ENCODE results near the gene METTL17.
"Not testable (repeated sequence)": the region's sequence is repeated elsewhere in the genome, so short reads cannot be mapped to it uniquely, and the experiment has no call there.

METTL17 gene, protein sequence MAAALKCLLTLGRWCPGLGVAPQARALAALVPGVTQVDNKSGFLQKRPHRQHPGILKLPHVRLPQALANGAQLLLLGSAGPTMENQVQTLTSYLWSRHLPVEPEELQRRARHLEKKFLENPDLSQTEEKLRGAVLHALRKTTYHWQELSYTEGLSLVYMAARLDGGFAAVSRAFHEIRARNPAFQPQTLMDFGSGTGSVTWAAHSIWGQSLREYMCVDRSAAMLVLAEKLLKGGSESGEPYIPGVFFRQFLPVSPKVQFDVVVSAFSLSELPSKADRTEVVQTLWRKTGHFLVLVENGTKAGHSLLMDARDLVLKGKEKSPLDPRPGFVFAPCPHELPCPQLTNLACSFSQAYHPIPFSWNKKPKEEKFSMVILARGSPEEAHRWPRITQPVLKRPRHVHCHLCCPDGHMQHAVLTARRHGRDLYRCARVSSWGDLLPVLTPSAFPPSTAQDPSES

GRCh38 chr14:20989787-20990600 lies at the start of gene METTL17:
Gene METTL17, plus strand, starts transcription at chr14:20989980. Its CDS starts 23 bp downstream, at chr14:20990003.
- DNase-seq: peak; percentile 93 to 98

DNA sequence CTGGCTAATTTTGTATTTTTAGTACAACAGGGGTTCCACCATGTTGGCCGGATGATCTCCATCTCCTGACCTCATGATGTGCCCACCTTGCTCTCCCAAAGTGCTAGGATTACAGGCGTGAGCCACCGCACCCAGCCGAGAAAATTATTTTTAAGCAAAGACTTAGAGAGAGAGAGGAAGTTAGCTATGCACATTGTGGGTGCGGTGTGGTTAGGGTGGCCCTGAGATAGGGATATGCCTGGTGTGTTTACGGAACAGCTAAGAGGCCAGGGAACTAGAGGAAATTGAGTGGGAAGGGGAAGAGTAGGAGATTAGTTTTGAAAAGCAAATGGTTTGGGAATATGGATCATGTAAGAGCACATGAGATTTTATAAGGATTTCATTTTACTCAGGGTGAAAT lies 44.6 kb upstream of the METTL17 start:
- DNase-seq: peak; percentile 58 to 61

DNA sequence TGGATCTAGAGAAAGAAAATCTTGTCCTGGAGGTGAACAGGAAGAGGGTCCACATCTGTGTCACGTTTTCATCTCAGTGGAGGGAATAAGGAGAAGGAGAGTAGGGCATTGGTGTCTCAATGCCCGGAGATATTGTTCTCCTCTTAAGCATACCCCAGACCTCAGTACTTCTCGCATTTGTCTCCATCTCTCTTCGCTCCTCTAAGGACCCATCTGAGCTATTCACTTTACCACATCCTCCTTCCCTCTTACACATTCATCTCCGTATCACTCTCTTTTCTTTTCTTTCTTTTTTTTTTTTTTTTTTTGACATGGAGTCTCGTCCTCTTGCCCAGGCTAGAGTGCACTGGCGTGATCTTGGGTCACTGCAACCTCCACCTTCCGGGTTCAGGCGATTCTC lies 43.1 kb upstream of the METTL17 start:
- not testable (repeated sequence) for DNase-seq

GRCh38 chr14:20954736-20955537 lies 34.8 kb upstream of the METTL17 start, which contains the start of gene RNASE2:
Gene RNASE2, plus strand, starts transcription at chr14:20955487. Its CDS starts 285 bp downstream, at chr14:20955772.
- DNase-seq: peak in 1 of 2 donors; percentile 54

- DNase-seq: not testable (repeated sequence)
These were observed 34.3 kb upstream of the METTL17 start for GRCh38 chr14:20955538-20955873.

- DNase-seq: no peak
These were observed 33.3 kb upstream of the METTL17 start for GRCh38 chr14:20956376-20956976.

DNA sequence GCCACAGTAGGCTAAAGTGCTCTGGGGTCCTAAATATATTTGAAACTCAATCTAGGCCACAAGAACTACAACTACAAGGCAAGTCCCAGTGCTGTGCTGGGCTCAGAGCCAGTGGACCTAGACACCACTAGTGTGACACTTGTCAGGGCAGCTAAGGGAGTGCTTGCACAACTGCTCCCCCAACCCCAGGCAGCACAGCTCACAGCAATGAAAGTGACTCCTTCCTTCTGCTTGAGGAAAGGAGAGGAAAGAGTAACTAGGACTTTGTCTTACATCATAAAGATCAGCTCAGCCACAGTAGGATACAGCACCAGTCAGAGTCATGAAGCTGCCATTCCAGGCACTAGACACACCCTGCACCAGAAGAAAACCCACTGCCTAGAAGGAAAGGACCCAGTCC lies 30.8 kb upstream of the METTL17 start:
- not testable (repeated sequence) for DNase-seq

DNA sequence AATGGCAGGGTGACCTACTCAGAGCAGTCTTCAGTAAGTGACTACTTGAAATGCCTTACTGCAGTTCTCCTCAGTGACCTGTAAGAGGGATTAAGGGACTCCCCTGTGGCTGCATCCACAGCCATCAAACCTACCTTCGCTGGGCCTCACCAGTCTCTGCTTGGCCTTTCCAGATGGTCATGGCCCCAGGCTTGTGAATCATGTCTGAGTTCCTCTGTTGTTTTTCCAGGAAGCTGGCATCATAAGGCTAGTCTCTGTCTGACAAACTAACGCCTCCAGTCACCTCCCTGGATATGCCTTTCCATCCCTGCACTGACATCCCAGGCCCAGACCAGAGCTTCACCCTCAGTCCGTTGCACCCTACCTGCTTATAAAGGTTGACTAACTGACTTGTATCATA lies 20.4 kb upstream of the METTL17 start:
- no peak for DNase-seq

DNA sequence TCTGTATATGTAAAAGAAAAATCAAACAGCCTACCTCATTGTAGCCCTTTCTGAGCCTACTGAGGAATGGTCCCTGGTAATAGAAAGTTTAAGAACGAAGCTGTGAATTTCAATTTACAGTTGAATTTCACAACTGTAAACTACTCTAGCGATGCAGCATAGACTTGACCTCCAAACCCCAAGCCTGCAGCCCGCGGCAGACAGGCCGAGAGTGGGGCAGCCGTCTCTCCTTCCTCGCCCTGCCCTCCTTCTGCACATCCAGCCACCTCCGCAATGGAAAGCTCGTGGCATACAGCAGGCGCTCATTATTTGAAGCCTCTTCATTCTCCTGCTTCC lies 19.2 kb upstream of the METTL17 start:
- no peak for DNase-seq

GRCh38 chr14:20970983-20971704 lies 18.6 kb upstream of the METTL17 start:
- DNase-seq: peak; percentile 68 to 89

- DNase-seq: no peak
These were observed 18.1 kb upstream of the METTL17 start for GRCh38 chr14:20971705-20972021.

DNA sequence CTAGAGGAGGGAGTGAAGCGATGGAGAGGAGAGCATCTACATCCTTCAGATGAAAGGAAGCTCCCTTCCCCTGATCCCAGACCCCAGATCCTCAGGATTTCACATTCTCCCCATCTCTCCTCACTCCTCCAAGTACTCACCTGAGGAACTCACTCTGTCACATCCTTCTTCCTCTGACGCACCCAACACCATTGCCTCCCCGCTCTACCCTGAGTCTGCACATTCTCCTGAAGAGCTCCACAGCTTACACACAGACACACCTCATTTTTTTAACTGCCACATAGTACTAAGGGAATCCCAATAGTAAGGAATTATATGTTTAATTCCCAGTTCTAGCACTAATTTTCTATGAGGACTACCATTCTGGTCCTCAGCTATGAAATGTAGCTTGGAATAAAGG lies 16.3 kb upstream of the METTL17 start:
- DNase-seq: no peak

GRCh38 chr14:20976291-20976690 lies 13.5 kb upstream of the METTL17 start:
- no peak for DNase-seq

- no peak for DNase-seq
These were observed 11.1 kb upstream of the METTL17 start for GRCh38 chr14:20978687-20979086.

- DNase-seq: peak in 1 of 2 donors; percentile 45
These were observed 8.9 kb upstream of the METTL17 start for GRCh38 chr14:20980906-20981305.

GRCh38 chr14:20982646-20983369 lies 7.0 kb upstream of the METTL17 start:
- DNase-seq: no peak

DNA sequence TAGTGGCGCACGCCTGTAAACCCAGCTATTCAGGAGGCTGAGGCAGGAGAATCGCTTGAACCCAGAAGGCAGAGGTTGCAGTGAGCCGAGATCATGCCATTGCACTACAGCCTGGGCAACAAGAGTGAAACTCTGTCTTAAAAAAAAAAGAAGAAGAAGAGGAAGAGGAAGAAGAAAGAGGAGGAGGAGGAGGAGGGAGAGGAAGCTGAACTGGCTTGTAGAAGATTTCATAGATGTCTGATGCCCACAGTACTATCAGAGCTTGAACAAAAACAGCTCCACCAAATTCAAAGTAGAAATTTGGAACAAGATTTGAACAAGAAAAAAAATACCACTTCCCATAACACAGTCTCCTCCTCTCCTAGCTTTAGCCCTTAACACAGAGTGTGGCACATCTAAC lies 4.1 kb upstream of the METTL17 start:
- DNase-seq: peak; percentile 25 to 40

DNA sequence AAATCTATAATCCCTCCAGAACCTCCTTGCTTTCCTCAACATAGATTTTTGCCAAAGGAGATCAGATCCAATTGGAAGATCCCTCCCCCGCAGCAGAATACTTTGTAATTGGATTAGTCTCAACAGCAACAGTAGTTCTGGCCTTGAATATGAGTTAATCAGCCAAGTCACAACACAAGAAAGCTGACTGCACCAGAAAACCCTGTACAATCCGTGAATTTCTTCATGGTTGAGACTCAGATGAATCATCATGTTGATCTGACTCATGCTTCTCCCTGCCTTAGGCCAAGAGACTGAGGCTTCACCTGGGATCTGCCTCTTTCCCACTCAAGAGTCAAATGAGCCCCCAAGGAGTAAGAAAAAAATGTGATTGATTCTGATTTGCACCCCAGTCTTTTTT lies 3.0 kb upstream of the METTL17 start:
- peak; percentile 83 to 92 for DNase-seq

DNA sequence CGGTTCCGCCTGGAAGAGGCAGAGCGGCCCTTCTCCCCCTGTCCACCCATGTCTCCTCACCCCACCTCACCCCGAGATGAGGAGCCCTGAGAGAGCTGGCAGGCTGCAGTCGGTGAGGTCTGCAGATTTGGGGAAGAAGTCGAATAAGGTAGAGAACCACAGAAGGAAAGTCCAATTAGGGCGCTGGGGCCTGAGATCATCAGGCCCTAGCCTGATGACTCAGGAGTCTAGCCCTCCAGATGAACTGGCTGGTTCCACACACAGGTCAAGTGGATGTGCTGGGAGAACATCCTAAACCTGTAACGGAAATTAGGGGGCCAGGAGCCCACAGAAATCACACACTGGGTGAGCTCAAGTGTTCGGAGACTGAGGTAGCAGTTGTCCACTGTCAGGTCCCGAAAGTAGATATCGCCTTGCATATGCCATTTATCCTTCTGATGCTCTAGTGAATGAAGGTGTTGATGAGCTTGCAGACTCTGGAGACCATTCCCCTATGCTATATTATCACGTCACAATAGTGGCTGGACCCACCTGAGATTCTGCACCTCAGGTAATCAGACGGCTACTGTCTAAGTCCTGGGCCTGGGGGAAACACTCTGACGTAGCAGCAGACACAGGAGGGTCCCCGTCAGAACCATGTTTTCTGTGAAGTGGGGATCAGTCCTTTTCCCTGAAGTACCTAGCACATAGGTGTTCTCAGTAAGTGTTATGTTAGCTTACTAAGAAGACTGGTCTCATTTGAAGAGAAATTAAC lies 886 bp upstream of the METTL17 start:
- peak; percentile 44 to 49 for DNase-seq

DNA sequence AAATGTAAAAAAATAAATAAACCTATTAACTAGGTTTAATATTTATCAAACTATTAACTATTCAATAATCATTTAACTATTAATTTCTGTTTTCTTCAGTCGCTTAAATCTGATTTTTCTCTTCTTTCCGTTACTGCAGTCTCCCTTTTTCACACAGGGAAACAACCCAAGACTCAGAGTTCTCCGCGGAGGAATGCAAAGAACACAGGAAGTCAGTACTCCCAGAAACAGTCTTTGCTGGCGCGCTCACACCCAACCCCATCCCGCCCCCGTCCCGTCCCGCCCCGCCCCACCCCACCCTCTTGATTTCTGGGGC lies 351 bp upstream of the METTL17 start:
- no peak for DNase-seq

DNA sequence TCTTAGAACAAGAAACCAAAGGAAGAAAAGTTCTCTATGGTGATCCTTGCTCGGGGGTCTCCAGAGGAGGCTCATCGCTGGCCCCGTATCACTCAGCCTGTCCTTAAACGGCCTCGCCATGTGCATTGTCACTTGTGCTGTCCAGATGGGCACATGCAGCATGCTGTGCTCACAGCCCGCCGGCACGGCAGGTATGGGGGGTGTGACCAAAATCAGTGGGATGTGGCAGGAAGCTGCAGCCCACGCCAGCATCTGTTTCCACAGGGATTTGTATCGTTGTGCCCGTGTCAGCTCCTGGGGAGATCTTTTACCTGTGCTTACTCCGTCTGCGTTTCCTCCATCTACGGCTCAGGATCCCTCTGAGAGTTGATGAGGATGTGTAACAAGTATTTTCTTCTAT lies 6.7 kb downstream of the METTL17 start:
- no peak for DNase-seq
